Right cardiac atrium (tissue), 5 donors: Measurements from ENCODE around the gene DST. TPM values are rescaled to one million over a fixed set of nuclear protein-coding genes. Genes with fewer than 3 reads are reported as not detected.

Experiments
- ATAC-seq, 2 donors: fragments of 200-7000 bp; cut with Tn5 transposase; one replicate each; pipeline versions ENCODE4 v1.8.0 to v1.9.1; 2020; ENCODE audit warnings: moderate library complexity in 2 of 2, mild to moderate bottlenecking in 1 of 2
- DNase-seq, 3 donors: peaks; one replicate each; pipeline ENCODE4 v3.0.0-alpha.2; 2020
- H3K27ac ChIP-seq: one replicate; pipeline ENCODE4 v1.5.1; 2013; ENCODE audit warnings: mild to moderate bottlenecking, low read length, control low read depth, moderate library complexity
- H3K27me3 ChIP-seq: one replicate; pipeline ENCODE4 v1.6.1; 2013; ENCODE audit not compliant: control insufficient read depth, insufficient read depth
- H3K4me1 ChIP-seq: one replicate; pipeline ENCODE4 v1.6.1; 2013; ENCODE audit warnings: low read length; ENCODE audit not compliant: control insufficient read depth, insufficient read depth
- H3K4me3 ChIP-seq: one replicate; pipeline ENCODE4 v1.5.1; 2013; ENCODE audit warnings: low read length, control low read depth
- H3K9me3 ChIP-seq: one replicate; pipeline ENCODE4 v1.6.1; 2013; ENCODE audit warnings: low read length; ENCODE audit not compliant: control insufficient read depth
- WGBS: extraction: QIAGEN DNeasy Blood & Tissue Kit; methylation state at CpG from one replicate; pipeline ENCODE4 v1.1.7; 2013; 5-methylcytosine and 5-hydroxymethylcytosine counted together
- intact Hi-C, 4 donors: fragments of 100-400 bp; cut with DNase I; formaldehyde crosslinking; loops; one replicate each; pipeline versions ENCODE4 v1.11.0 to v1.14.0; 2022 to 2023
- polyA plus RNA-seq: library from polyadenylated mRNA; stranded (reverse); fragments of 200-250 nt; gene quantifications from one replicate; pipeline ENCODE4 v1.2.3, GENCODE V29; 2013
- total RNA-seq, 4 donors: library from RNA; stranded (reverse); fragmentation: NEBNext Ultra II Directional; extraction: Animal tissue kit (Norgen Biotek cat#: 25700); gene quantifications; one replicate each; pipeline ENCODE4 v1.2.1, GENCODE V29; 2021
- donor health status: healthy with polysubstance abuse.
- donor health status: DM: no; HTN: yes; CAD: no.
- donor health status: DM: no; HTN: no; CAD: no.
- donor health status: DM: no; HTN: yes; CAD: no; lungs with severe emphysema.
- donor health status: DM: yes; HTN: yes; CAD: no.

DST gene
- total and polyA plus RNA-seq, 5 donors = 148 to 308 (median 204) TPM

- Histone ChIP-seq H3K4me1 (peaks cover 6% of the 10 kb centered on the region), H3K9me3 (no peaks in the 10 kb centered on the region), H3K27me3 (no peaks in the 10 kb centered on the region), H3K27ac (no peak overlapping the region), H3K4me3 (no peak overlapping the region)
- no peak for ATAC-seq
- intact Hi-C loops = no loop called here
- DNase-seq = no peak
- WGBS = 72% methylated on average over 3 of the region's 3 CpGs
Measured at GRCh38 chr6:56420296-56420695, 222.4 kb downstream of the DST start.

- 47% methylated on average over 1 of the region's 1 CpG for WGBS
- H3K9me3 ChIP-seq = no peaks in the 10 kb centered on the region
- H3K4me3 ChIP-seq = no peak overlapping the region
- ATAC-seq (no peak), DNase-seq (no peak)
- H3K27me3 ChIP-seq = no peaks in the 10 kb centered on the region
- intact Hi-C loops = no loop called here
- H3K27ac ChIP-seq = no peak overlapping the region
- peaks cover 1% of the 10 kb centered on the region for H3K4me1 ChIP-seq
Measured at GRCh38 chr6:56419191-56419590, 223.5 kb downstream of the DST start.

DNA sequence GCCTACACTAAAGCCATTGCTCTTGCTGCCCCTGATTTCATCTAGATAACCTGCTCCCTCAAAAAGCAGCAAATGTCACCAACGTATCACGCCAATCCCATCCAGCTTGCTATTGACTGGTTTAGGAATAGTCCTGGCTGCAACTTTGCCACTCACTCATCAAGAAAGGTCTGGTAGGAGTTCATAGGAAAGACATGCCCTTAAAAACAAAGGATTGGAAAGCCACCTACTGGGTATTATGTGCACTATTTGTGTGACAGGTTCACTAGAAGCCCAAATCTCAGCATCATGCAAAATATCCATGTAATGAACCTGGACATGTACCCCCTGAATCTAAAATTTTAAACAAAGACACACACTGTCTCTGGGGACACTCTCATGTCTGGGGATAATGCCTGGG lies 224.9 kb downstream of the DST start:
- Histone ChIP-seq H3K27me3 (no peaks in the 10 kb centered on the region), H3K9me3 (no peaks in the 10 kb centered on the region), H3K4me3 (no peak overlapping the region), H3K4me1 (peaks cover 1% of the 10 kb centered on the region), H3K27ac (no peak overlapping the region)
- WGBS = 86% methylated on average over 2 of the region's 2 CpGs
- intact Hi-C loops = no loop called here
- ATAC-seq = no peak
- no peak for DNase-seq

- peaks cover 1% of the 10 kb centered on the region for H3K4me1 ChIP-seq
- DNase-seq (no peak), ATAC-seq (peak in 1 of 2 donors; percentile 67)
- no peak overlapping the region for H3K27ac ChIP-seq
- intact Hi-C loops = no loop called here
- WGBS = 63% methylated on average over 2 of the region's 2 CpGs
- no peak overlapping the region for H3K4me3 ChIP-seq
- H3K27me3 ChIP-seq = no peaks in the 10 kb centered on the region
- no peaks in the 10 kb centered on the region for H3K9me3 ChIP-seq
Measured at GRCh38 chr6:56416247-56416646, 226.4 kb downstream of the DST start.

DNA sequence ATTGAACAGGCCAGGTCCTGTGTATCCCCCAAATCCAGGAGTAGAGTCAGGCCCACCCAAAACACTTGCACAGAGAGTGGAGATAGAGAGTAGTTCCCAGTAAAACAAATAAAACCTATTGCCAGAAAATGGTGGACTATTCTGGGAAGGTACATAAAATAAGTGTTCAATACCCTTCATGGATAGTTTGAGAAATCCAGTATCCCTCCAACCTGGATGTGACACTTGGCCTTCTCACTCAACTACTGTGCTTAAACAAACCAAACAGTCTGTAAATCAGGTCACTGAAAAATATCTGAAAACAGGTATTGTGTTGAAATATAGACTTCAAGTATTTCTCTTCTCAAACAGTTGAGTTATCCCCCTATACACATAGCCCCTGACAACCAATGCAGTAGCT lies 233.7 kb downstream of the DST start:
- no peak for ATAC-seq

More for the DNA sequence above, 233.7 kb downstream of the DST start:
- intact Hi-C loops = no loop called here
- DNase-seq = no peak
- Histone ChIP-seq H3K4me3 (no peak overlapping the region), H3K9me3 (no peaks in the 10 kb centered on the region), H3K27ac (no peak overlapping the region), H3K4me1 (no peaks in the 10 kb centered on the region), H3K27me3 (no peaks in the 10 kb centered on the region)
